H9 (cell line): ENCODE data around the gene ZNF485. TPM values are rescaled to one million over a fixed set of nuclear protein-coding genes. Genes with fewer than 3 reads are reported as not detected.

Experiments used
- DNase-seq: peaks from one replicate; pipeline ENCODE4 v3.0.0-alpha.2; 2017
- H2AFZ ChIP-seq: one replicate; pipeline ENCODE4 v1.6.1; 2013; ENCODE audit warnings: mild to moderate bottlenecking, low read length, control low read depth, moderate library complexity
- H2AK5ac ChIP-seq: 2 replicates; pipeline ENCODE4 v1.6.1; 2013; ENCODE audit warnings: low read length, control low read depth, mixed read lengths; ENCODE audit not compliant: insufficient read length
- H2BK120ac ChIP-seq: one replicate; pipeline ENCODE4 v1.6.1; 2013; ENCODE audit warnings: low read depth, mild to moderate bottlenecking, low read length, control low read depth, inconsistent platforms; ENCODE audit not compliant: poor library complexity, severe bottlenecking
- H2BK12ac ChIP-seq: 2 replicates; pipeline ENCODE4 v1.6.1; 2013; ENCODE audit warnings: low read length, control low read depth, mixed read lengths, low read depth; ENCODE audit not compliant: insufficient read length
- H2BK15ac ChIP-seq: 2 replicates; pipeline ENCODE4 v1.6.1; 2013; ENCODE audit warnings: low read depth, low read length, control low read depth
- H2BK20ac ChIP-seq: one replicate; pipeline ENCODE4 v1.6.1; 2013; ENCODE audit warnings: low read depth, mild to moderate bottlenecking, low read length, control low read depth, inconsistent platforms; ENCODE audit not compliant: poor library complexity, severe bottlenecking
- H2BK5ac ChIP-seq: 2 replicates; pipeline ENCODE4 v1.6.1; 2013; ENCODE audit warnings: low read length, control low read depth, mixed read lengths; ENCODE audit not compliant: insufficient read length
- H3K14ac ChIP-seq: 2 replicates; pipeline ENCODE4 v1.6.1; 2013; ENCODE audit warnings: low read length, control low read depth; ENCODE audit not compliant: insufficient read depth
- H3K18ac ChIP-seq: 2 replicates; pipeline ENCODE4 v1.6.1; 2013; ENCODE audit warnings: low read depth, mild to moderate bottlenecking, mixed read lengths, low read length, control low read depth; ENCODE audit not compliant: insufficient read length
- H3K23ac ChIP-seq: 2 replicates; pipeline ENCODE4 v1.6.1; 2013; ENCODE audit warnings: low read length, control low read depth, mixed read lengths, low read depth; ENCODE audit not compliant: insufficient read length
- H3K23me2 ChIP-seq: 2 replicates; pipeline ENCODE4 v1.6.1; 2013; ENCODE audit warnings: low read depth, mild to moderate bottlenecking, mixed read lengths, low read length, control low read depth; ENCODE audit not compliant: insufficient read length, poor library complexity, severe bottlenecking
- H3K27ac ChIP-seq: 2 replicates; pipeline ENCODE4 v1.5.1; 2013; ENCODE audit warnings: low read length, control low read depth, mixed read lengths, low read depth; ENCODE audit not compliant: insufficient read length
- H3K27me3 ChIP-seq: 2 replicates; pipeline ENCODE4 v1.6.1; 2013; ENCODE audit warnings: low read length, control low read depth, inconsistent platforms; ENCODE audit not compliant: insufficient read depth
- H3K4ac ChIP-seq: 2 replicates; pipeline ENCODE4 v1.6.1; 2013; ENCODE audit warnings: low read depth, mild to moderate bottlenecking, control low read depth, inconsistent platforms, low read length, moderate library complexity
- H3K4me1 ChIP-seq: 2 replicates; pipeline ENCODE4 v1.6.1; 2013; ENCODE audit warnings: low read length, control low read depth, inconsistent platforms; ENCODE audit not compliant: insufficient read depth
- H3K4me2 ChIP-seq: 2 replicates; pipeline ENCODE4 v1.6.1; 2013; ENCODE audit warnings: low read length, control low read depth, mixed read lengths; ENCODE audit not compliant: insufficient read length, insufficient read depth
- H3K56ac ChIP-seq: 2 replicates; pipeline ENCODE4 v1.6.1; 2013; ENCODE audit warnings: low read depth, mild to moderate bottlenecking, mixed read lengths, low read length, control low read depth; ENCODE audit not compliant: insufficient read length
- H3K79me1 ChIP-seq: 2 replicates; pipeline ENCODE4 v1.6.1; 2013; ENCODE audit warnings: low read depth, mild to moderate bottlenecking, moderate library complexity, low read length, control low read depth, inconsistent platforms; ENCODE audit not compliant: insufficient read depth, poor library complexity, severe bottlenecking
- H3K79me2 ChIP-seq: 2 replicates; pipeline ENCODE4 v1.6.1; 2013; ENCODE audit warnings: low read length, control low read depth, inconsistent platforms; ENCODE audit not compliant: insufficient read depth
- H3K9ac ChIP-seq: 2 replicates; pipeline ENCODE4 v1.6.1; 2013; ENCODE audit warnings: low read length, control low read depth, mixed read lengths; ENCODE audit not compliant: insufficient read length; ENCODE audit errors: extremely low read depth
- H3K9me3 ChIP-seq: one replicate; pipeline ENCODE4 v1.6.1; 2013; ENCODE audit warnings: low read depth, low read length, inconsistent platforms; ENCODE audit not compliant: control insufficient read depth
- H3T11ph ChIP-seq: one replicate; pipeline ENCODE4 v1.6.1; 2013; ENCODE audit warnings: mild to moderate bottlenecking, low read length, control low read depth, inconsistent platforms
- H4K20me1 ChIP-seq: one replicate; pipeline ENCODE4 v1.6.1; 2013; ENCODE audit not compliant: control insufficient read depth, insufficient read length, insufficient read depth
- H4K5ac ChIP-seq: 2 replicates; pipeline ENCODE4 v1.6.1; 2013; ENCODE audit warnings: low read depth, mild to moderate bottlenecking, mixed read lengths, low read length, control low read depth; ENCODE audit not compliant: insufficient read length
- H4K8ac ChIP-seq: replicated peaks from 2 replicates; pipeline ENCODE4 v1.6.1; 2013; ENCODE audit warnings: low read length, control low read depth, mixed read lengths, low read depth; ENCODE audit not compliant: insufficient read length
- H4K91ac ChIP-seq: 2 replicates; pipeline ENCODE4 v1.6.1; 2013; ENCODE audit warnings: low read depth, mild to moderate bottlenecking, moderate library complexity, mixed read lengths, low read length, control low read depth; ENCODE audit not compliant: insufficient read length
- H3K27ac Mint-ChIP-seq, 3 experiments: 2 replicates in 2 of 3; 3 replicates in 1 of 3; pipeline ENCODE4 v1.8.0; 2020 to 2021; ENCODE audit warnings: mixed read lengths in 3 of 3, mild to moderate bottlenecking in 1 of 3, moderate library complexity in 1 of 3
- H3K27me3 Mint-ChIP-seq: 2 replicates; pipeline ENCODE4 v1.8.0; 2021; ENCODE audit warnings: low read depth, mild to moderate bottlenecking, moderate library complexity, mixed read lengths
- H3K36me3 Mint-ChIP-seq, 3 experiments: 2 replicates in 2 of 3; 3 replicates in 1 of 3; pipeline ENCODE4 v1.8.0; 2020 to 2021; ENCODE audit warnings: low read depth in 3 of 3, mixed read lengths in 3 of 3; ENCODE audit not compliant: insufficient read depth in 1 of 3
- H3K4me1 Mint-ChIP-seq, 2 experiments: 2 replicates each; pipeline ENCODE4 v1.8.0; 2020; ENCODE audit warnings: mixed read lengths in 2 of 2
- H3K4me3 Mint-ChIP-seq, 2 experiments: 2 replicates in 1 of 2; 3 replicates in 1 of 2; pipeline ENCODE4 v1.8.0; 2020 to 2021; ENCODE audit warnings: mild to moderate bottlenecking in 2 of 2, mixed read lengths in 2 of 2, moderate library complexity in 1 of 2
- H3K9me3 Mint-ChIP-seq, 2 experiments: 2 replicates in 1 of 2; 3 replicates in 1 of 2; pipeline ENCODE4 v1.8.0; 2020; ENCODE audit warnings: mild to moderate bottlenecking in 2 of 2, mixed read lengths in 2 of 2, moderate library complexity in 1 of 2
- CTCF ChIP-seq: fragments of 200-600 bp; sonication (generic); conservative IDR thresholded peaks from 3 replicates; pipeline ENCODE4 v1.8.0; 2021; ENCODE audit warnings: antibody characterized with exemption, mild to moderate bottlenecking
- whole genome bisulfite sequencing: extraction: QIAGEN DNeasy Blood & Tissue Kit; methylation state at CpG from one replicate; pipeline ENCODE4 v1.1.7; 2013; ENCODE audit warnings: missing lambda C conversion rate, low lambda C conversion rate, mixed read lengths; ENCODE audit not compliant: insufficient read length; ENCODE audit errors: extremely low coverage; 5-methylcytosine and 5-hydroxymethylcytosine counted together
- total RNA-seq: library from RNA; stranded (reverse); gene quantifications from 2 replicates; pipeline ENCODE4 v1.2.1, GENCODE V29; 2021

The ZNF485 gene
- total RNA-seq, 1 experiment from 2014 or later: 8.9 TPM

- H4K5ac ChIP-seq: no peak overlapping the region
- H4K20me1 ChIP-seq: no peaks in the 10 kb centered on the region
- H3K23me2 ChIP-seq: no peaks in the 10 kb centered on the region
- no peak overlapping the region for H2BK120ac ChIP-seq
- H2BK20ac ChIP-seq: no peak overlapping the region
- H2AK5ac ChIP-seq: no peak overlapping the region
- no peak overlapping the region for H2BK15ac ChIP-seq
- H3K18ac ChIP-seq: no peak overlapping the region
- H3K9me3 Mint-ChIP-seq: peaks cover 31 to 34% of the 10 kb centered on the region in 2 experiments
- no peaks in the 10 kb centered on the region for H3K4me1 ChIP-seq
- no peak overlapping the region for H3T11ph ChIP-seq
- H3K23ac ChIP-seq: no peak overlapping the region
- H2BK5ac ChIP-seq: no peak overlapping the region
- no peak overlapping the region for H3K4me2 ChIP-seq
- 0 out of 4 replicates have a peak, but pooled peaks cover 0 to 3% of the 10 kb centered on the region in 2 experiments for H3K4me1 Mint-ChIP-seq
- no peak overlapping the region for H2AFZ ChIP-seq
- H4K8ac ChIP-seq: no peak overlapping the region
- no peak overlapping the region for H4K91ac ChIP-seq
- WGBS: no CpG with 5 or more reads among the region's 1 CpG
- no peak overlapping the region for H2BK12ac ChIP-seq
- H3K4me3 Mint-ChIP-seq: no peak overlapping the region
- no peaks in the 10 kb centered on the region; a peak in 1 of 7 replicates for H3K36me3 Mint-ChIP-seq
- no peak overlapping the region for H3K27ac ChIP-seq
- H3K14ac ChIP-seq: no peak overlapping the region
- no peak overlapping the region for H3K27ac Mint-ChIP-seq
- H3K4ac ChIP-seq: no peak overlapping the region
- no peak for DNase-seq
- no peaks in the 10 kb centered on the region for H3K9me3 ChIP-seq
- no peak overlapping the region for H3K9ac ChIP-seq
- no peak overlapping the region for H3K56ac ChIP-seq
- no peaks in the 10 kb centered on the region; the same call in none of the 2 replicates for H3K27me3 Mint-ChIP-seq
- no peaks in the 10 kb centered on the region for H3K79me2 ChIP-seq
- TF ChIP-seq CTCF: no peak
- H3K27me3 ChIP-seq: no peaks in the 10 kb centered on the region
- H3K79me1 ChIP-seq: no peaks in the 10 kb centered on the region
Observed at GRCh38 chr10:43627942-43628341, 21.7 kb downstream of the ZNF485 start.
